CD4-positive, alpha-beta T cell (primary cell): Measurements from ENCODE around the gene KLRB1. TPM values are rescaled to one million over a fixed set of nuclear protein-coding genes. Genes with fewer than 3 reads are reported as not detected.

Experiments used
- ATAC-seq: fragments of 200-7000 bp; cut with Tn5 transposase; one replicate; pipeline ENCODE4 v1.10.0; 2022; ENCODE audit warnings: mild to moderate bottlenecking; ENCODE audit not compliant: poor library complexity
- CTCF ChIA-PET: fragments of 350-600 bp; sonication (Branson Sonifier 250); formaldehyde crosslinking; loops from one replicate; lab custom pipeline; 2021; ENCODE audit warnings: antibody characterized with exemption, inconsistent platforms; lab: Charles Lee
- POLR2A ChIA-PET: fragments of 350-600 bp; sonication (Branson Sonifier 250); formaldehyde crosslinking; loops from one replicate; lab custom pipeline; 2021; ENCODE audit warnings: antibody characterized with exemption, inconsistent platforms; lab: Charles Lee
- DNase-seq, 14 experiments: peaks; one replicate each; pipeline ENCODE4 v3.0.0-alpha.2; 2013 to 2020; ENCODE audit warnings: mixed read lengths in 2 of 14
- H3K27ac ChIP-seq, 2 donors: one replicate each; pipeline versions ENCODE4 v1.5.1 to v1.7.0; 2013; ENCODE audit warnings: low read length in 2 of 2, low read depth in 1 of 2, mild to moderate bottlenecking in 1 of 2
- H3K27me3 ChIP-seq, 2 experiments: 1 replicate in 1 of 2; 2 replicates in 1 of 2; pipeline versions ENCODE4 v1.6.1 to v1.7.0; 2013; ENCODE audit warnings: low read length in 2 of 2, control low read depth in 1 of 2, mild to moderate bottlenecking in 1 of 2, moderate library complexity in 1 of 2; ENCODE audit not compliant: insufficient read depth in 2 of 2, control insufficient read depth in 1 of 2
- H3K36me3 ChIP-seq: one replicate; pipeline ENCODE4 v1.6.1; 2013; ENCODE audit warnings: low read length, control low read depth; ENCODE audit not compliant: insufficient read depth
- H3K4me1 ChIP-seq: one replicate; pipeline ENCODE4 v1.6.1; 2013; ENCODE audit warnings: low read length, control low read depth; ENCODE audit not compliant: insufficient read depth
- H3K4me3 ChIP-seq: one replicate; pipeline ENCODE4 v1.5.1; 2013; ENCODE audit warnings: mild to moderate bottlenecking, low read length, moderate library complexity
- H3K9me3 ChIP-seq, 2 experiments: 1 replicate in 1 of 2; 2 replicates in 1 of 2; pipeline versions ENCODE4 v1.6.1 to v1.7.0; 2013; ENCODE audit warnings: low read length in 2 of 2, mild to moderate bottlenecking in 2 of 2, control low read depth in 1 of 2, moderate library complexity in 1 of 2; ENCODE audit not compliant: control insufficient read depth in 1 of 2, insufficient read depth in 1 of 2
- H3K27ac Mint-ChIP-seq: one replicate; pipeline ENCODE4 v1.8.0; 2020; ENCODE audit warnings: mixed read lengths
- H3K27me3 Mint-ChIP-seq: one replicate; pipeline ENCODE4 v1.8.0; 2021; ENCODE audit warnings: mixed read lengths
- H3K36me3 Mint-ChIP-seq: one replicate; pipeline ENCODE4 v1.8.0; 2021; ENCODE audit warnings: low read depth, mixed read lengths
- H3K4me1 Mint-ChIP-seq: one replicate; pipeline ENCODE4 v1.8.0; 2021; ENCODE audit warnings: low read depth, mixed read lengths
- H3K4me3 Mint-ChIP-seq: one replicate; pipeline ENCODE4 v1.8.0; 2020; ENCODE audit warnings: mild to moderate bottlenecking, mixed read lengths
- H3K9me3 Mint-ChIP-seq: one replicate; pipeline ENCODE4 v1.8.0; 2020; ENCODE audit warnings: mixed read lengths
- intact Hi-C, 2 experiments: fragments of 100-400 bp; cut with DNase I in 1 of 2; cut with micrococcal nuclease in 1 of 2; formaldehyde crosslinking; loops; one replicate each; pipeline versions ENCODE4 v1.15.1 to v1.9.0; 2023 to 2025; cut with DNase I, micrococcal nuclease
- total RNA-seq, 174 experiments: library from RNA in 2 of 174; stranded (reverse) in 2 of 174; gene quantifications; one replicate each; pipeline ENCODE4 v1.2.3 and lab custom pipeline; 2021 to 2026
- TF ChIP-seq, protein P1 (sequence below): fragments of 200-600 bp; IDR thresholded peaks from one replicate; pipeline ENCODE4 v1.8.0; 2022; ENCODE audit warnings: antibody characterized with exemption, mild to moderate bottlenecking

The KLRB1 gene
- total RNA-seq, 2 experiments from 2014 or later, result 54.8 to 56.2 TPM

GRCh38 chr12:9626291-9626690, 18.6 kb upstream of the KLRB1 start:
- ATAC-seq, result no peak
- no peaks in the 10 kb centered on the region for H3K36me3 ChIP-seq
- ChIA-PET CTCF (no interaction called here), POLR2A (interaction anchor here (2.0 kb wide), 1 partner anchor 21 kb away, joined by 10 read pairs; no protein-coding TSS in a partner anchor)
- no peaks in the 10 kb centered on the region for H3K27me3 ChIP-seq
- TF ChIP-seq, protein P1, sequence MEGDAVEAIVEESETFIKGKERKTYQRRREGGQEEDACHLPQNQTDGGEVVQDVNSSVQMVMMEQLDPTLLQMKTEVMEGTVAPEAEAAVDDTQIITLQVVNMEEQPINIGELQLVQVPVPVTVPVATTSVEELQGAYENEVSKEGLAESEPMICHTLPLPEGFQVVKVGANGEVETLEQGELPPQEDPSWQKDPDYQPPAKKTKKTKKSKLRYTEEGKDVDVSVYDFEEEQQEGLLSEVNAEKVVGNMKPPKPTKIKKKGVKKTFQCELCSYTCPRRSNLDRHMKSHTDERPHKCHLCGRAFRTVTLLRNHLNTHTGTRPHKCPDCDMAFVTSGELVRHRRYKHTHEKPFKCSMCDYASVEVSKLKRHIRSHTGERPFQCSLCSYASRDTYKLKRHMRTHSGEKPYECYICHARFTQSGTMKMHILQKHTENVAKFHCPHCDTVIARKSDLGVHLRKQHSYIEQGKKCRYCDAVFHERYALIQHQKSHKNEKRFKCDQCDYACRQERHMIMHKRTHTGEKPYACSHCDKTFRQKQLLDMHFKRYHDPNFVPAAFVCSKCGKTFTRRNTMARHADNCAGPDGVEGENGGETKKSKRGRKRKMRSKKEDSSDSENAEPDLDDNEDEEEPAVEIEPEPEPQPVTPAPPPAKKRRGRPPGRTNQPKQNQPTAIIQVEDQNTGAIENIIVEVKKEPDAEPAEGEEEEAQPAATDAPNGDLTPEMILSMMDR, result no peak
- no peak overlapping the region for H3K27ac ChIP-seq
- no peaks in the 10 kb centered on the region for H3K4me1 ChIP-seq
- H3K4me3 ChIP-seq, result no peak overlapping the region
- peaks cover 0 to 5% of the 10 kb centered on the region in 2 experiments for H3K9me3 ChIP-seq
- Mint-ChIP-seq H3K27ac (no peak overlapping the region), H3K27me3 (no peaks in the 10 kb centered on the region), H3K4me3 (no peak overlapping the region), H3K36me3 (peaks cover 44% of the 10 kb centered on the region), H3K4me1 (peaks cover 14% of the 10 kb centered on the region), H3K9me3 (peaks cover 19% of the 10 kb centered on the region)
- no peak for DNase-seq
- intact Hi-C loops, result no loop called here

DNA sequence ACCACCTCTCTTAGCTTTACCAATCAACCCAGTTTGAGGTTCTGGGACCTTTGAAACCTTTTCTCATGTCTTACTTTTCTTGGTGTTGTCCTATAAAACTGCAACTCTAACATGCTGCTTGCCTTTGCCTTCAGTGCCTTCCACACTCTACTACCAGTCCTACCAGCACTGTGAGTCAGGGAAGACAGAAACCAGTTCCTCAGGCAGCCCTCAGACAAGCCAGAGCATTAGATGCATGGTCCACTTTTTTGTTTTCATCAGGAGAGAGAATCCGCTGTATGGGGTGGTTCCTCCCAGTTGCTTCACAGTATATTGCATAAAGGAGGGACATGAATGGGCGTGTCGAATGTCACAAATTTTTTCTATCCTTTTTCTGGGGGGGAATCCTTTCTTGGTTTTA, 17.3 kb upstream of the KLRB1 start:
- no peaks in the 10 kb centered on the region for H3K36me3 ChIP-seq
- intact Hi-C loops, result no loop called here
- no peak overlapping the region for H3K27ac ChIP-seq
- no peak overlapping the region for H3K4me3 ChIP-seq
- ATAC-seq (no peak), DNase-seq (no peak)
- Mint-ChIP-seq H3K9me3 (peaks cover 19% of the 10 kb centered on the region), H3K36me3 (peaks cover 50% of the 10 kb centered on the region), H3K4me1 (peaks cover 17% of the 10 kb centered on the region), H3K27me3 (no peaks in the 10 kb centered on the region), H3K27ac (no peak overlapping the region), H3K4me3 (no peak overlapping the region)
- H3K9me3 ChIP-seq, result peaks cover 0 to 5% of the 10 kb centered on the region in 2 experiments
- no peaks in the 10 kb centered on the region for H3K27me3 ChIP-seq
- TF ChIP-seq, protein P1, result no peak
- ChIA-PET POLR2A (interaction anchor here (0.7 to 2.0 kb wide), 2 partner anchors 23 to 28 kb away, joined by 3 to 10 read pairs; no protein-coding TSS in a partner anchor), CTCF (interaction anchor here (1.5 kb wide), 2 partner anchors 9 to 83 kb away, joined by 3 to 4 read pairs; no protein-coding TSS in a partner anchor)
- no peaks in the 10 kb centered on the region for H3K4me1 ChIP-seq

DNA sequence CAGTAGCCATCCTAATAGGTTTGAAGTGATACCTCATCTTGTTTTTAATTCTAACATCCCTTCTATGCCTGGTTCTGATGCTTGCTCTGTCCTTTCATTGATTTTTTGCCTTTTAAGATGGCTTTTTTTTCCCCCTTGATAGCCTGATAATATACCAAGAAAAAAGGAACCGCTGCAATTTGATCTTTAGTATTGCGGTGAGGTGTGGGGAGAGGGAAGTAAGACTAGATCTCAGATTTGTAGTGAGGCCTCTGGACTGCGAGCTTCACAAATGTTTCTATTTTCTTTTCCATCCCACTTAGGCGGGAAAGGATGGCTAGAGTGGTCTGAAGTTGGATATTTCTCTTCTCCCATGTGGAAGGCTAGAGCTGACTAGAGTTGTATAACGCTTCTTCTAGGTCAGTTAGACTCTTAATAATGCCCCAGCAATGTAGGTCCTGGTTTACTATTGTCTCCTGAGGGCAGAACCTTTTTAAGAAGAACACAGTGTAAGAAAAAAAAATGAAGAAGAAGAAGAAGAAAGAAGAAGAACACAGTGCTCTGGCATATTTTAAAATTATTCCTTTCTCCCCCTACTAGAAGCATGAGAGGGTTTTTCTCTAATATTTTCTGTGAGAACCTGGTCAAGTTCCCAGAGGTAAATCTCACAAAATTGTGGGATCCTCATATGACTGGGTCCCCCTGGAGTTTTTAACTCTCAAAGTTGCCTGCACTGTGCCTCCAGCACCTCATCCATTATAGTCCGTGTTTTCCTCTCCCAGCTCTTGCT, 11.9 kb upstream of the KLRB1 start:
- peaks cover 34% of the 10 kb centered on the region for H3K36me3 Mint-ChIP-seq
- H3K27me3 Mint-ChIP-seq, result no peaks in the 10 kb centered on the region
- Histone ChIP-seq H3K27ac (peak overlapping the region in 1 of 2 donors; percentile 31), H3K4me1 (peaks cover 16% of the 10 kb centered on the region), H3K9me3 (no peaks in the 10 kb centered on the region), H3K4me3 (no peak overlapping the region), H3K36me3 (no peaks in the 10 kb centered on the region), H3K27me3 (no peaks in the 10 kb centered on the region)
- H3K27ac Mint-ChIP-seq, result peak overlapping the region; percentile 63
- H3K9me3 Mint-ChIP-seq, result peaks cover 13% of the 10 kb centered on the region
- intact Hi-C loops, result no loop called here
- H3K4me3 Mint-ChIP-seq, result peak overlapping the region; percentile 28
- TF ChIP-seq, protein P1, result no peak
- ChIA-PET CTCF (interaction anchor here (0.6 kb wide), 1 partner anchor 19 kb away, joined by 5 read pairs; no protein-coding TSS in a partner anchor), POLR2A (interaction anchor here (0.6 kb wide), 1 partner anchor 1031 kb away, joined by 4 read pairs; no protein-coding TSS in a partner anchor)
- ATAC-seq (no peak), DNase-seq (no peak)
- peaks cover 52% of the 10 kb centered on the region for H3K4me1 Mint-ChIP-seq
